AG04449 (cell line): ENCODE results near the gene ICAM1.

Experiments
- CTCF ChIA-PET: fragments of 350-600 bp; formaldehyde crosslinking; extraction: SDS; loops from one replicate; lab custom pipeline; 2021; ENCODE audit warnings: antibody characterized with exemption; lab: Yijun Ruan, JAX
- POLR2A ChIA-PET: fragments of 400-600, 350-600 bp; formaldehyde crosslinking; extraction: SDS; loops from one replicate; lab custom pipeline; 2020; ENCODE audit warnings: antibody characterized with exemption, inconsistent platforms; lab: Yijun Ruan, JAX
- DNase-seq: peaks from one replicate; pipeline ENCODE4 v3.0.0-alpha.2; 2010; ENCODE audit warnings: low read depth, low spot score
- H3K4me3 ChIP-seq: 2 replicates; pipeline ENCODE4 v1.5.1; 2011; ENCODE audit warnings: low read depth, mild to moderate bottlenecking, control low read depth, low read length
- TF ChIP-seq, protein P1 (sequence below): IDR thresholded peaks from one replicate; pipeline ENCODE4 v1.5.1; 2011; ENCODE audit warnings: mild to moderate bottlenecking, moderate library complexity, low read length, control low read depth, inconsistent platforms; ENCODE audit not compliant: insufficient read depth; ENCODE audit errors: missing control alignments

Gene ICAM1

DNA sequence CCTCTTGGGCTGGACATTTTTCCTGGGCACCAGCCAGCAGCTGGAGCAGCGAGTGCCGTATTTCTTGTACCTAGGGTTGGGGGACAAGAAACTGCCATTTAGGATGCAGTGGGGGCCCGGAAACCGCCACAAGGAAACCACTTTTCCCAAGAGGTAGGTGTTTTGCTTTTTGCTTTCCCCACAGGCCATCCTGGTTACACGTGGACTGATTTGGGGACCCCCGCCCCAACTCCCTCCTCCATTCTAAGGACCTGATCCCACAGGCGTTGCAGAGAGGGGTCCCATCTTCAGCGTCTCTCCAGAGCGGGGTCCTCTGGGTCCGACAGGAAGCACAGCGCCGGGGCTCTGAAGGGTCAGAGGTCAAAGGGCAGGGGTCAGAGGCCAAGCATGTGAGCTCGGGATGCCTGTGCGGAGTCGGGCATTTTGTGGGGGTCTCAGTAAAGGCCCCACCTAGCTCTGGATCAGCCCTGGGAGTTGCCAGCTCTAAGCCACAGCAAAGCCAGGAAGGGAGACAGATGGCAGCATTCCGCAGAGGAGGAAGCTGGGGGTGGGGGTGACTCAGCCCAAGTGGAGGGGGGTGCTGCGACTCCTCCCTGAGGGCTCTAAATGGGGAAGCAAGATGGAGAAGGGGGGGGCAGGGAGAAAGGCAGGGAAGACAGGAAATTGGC lies 34.4 kb downstream of the ICAM1 start:
- TF ChIP-seq, protein P1, sequence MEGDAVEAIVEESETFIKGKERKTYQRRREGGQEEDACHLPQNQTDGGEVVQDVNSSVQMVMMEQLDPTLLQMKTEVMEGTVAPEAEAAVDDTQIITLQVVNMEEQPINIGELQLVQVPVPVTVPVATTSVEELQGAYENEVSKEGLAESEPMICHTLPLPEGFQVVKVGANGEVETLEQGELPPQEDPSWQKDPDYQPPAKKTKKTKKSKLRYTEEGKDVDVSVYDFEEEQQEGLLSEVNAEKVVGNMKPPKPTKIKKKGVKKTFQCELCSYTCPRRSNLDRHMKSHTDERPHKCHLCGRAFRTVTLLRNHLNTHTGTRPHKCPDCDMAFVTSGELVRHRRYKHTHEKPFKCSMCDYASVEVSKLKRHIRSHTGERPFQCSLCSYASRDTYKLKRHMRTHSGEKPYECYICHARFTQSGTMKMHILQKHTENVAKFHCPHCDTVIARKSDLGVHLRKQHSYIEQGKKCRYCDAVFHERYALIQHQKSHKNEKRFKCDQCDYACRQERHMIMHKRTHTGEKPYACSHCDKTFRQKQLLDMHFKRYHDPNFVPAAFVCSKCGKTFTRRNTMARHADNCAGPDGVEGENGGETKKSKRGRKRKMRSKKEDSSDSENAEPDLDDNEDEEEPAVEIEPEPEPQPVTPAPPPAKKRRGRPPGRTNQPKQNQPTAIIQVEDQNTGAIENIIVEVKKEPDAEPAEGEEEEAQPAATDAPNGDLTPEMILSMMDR, result no peak
- DNase-seq, result no peak
- no peak overlapping the region for H3K4me3 ChIP-seq
- ChIA-PET CTCF (interaction anchor here (0.9 to 1.9 kb wide), 11 partner anchors 9 to 113 kb away, joined by 3 to 10 read pairs (median 4); partner anchors contain the start of gene ICAM1), POLR2A (interaction anchor here (0.6 to 2.4 kb wide), 4 partner anchors 13 to 35 kb away, joined by 3 to 15 read pairs (median 4); partner anchors contain the start of genes ICAM1 and ICAM5)

DNA sequence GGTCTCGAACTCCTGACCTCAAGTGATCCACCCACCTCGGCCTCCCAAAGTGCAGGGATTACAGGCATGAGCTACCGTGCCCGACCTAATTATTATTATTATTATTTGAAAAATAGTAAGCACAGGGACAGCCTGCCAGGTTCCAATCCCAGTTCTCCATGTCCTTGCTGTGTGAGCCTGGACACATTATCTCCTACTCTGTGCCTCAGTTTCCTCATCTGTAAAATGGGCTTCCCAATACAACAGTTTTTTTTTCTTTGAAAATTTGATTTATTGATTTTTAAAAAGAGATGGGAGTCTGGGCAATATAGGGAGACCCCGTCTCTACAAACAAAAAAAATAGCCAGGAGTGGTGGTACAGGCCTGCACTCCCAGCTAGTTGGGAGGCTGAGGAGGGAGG lies 35.4 kb downstream of the ICAM1 start:
- H3K4me3 ChIP-seq, result no peak overlapping the region
- TF ChIP-seq, protein P1, result no peak
- ChIA-PET CTCF (interaction anchor here (1.0 to 1.9 kb wide), 5 partner anchors 14 to 84 kb away, joined by 3 to 6 read pairs (median 4); partner anchors contain the start of gene ICAM1), POLR2A (interaction anchor here (1.1 to 2.4 kb wide), 3 partner anchors 14 to 17 kb away, joined by 3 to 15 read pairs (median 4); partner anchors contain the start of gene ICAM5)
- DNase-seq, result no peak

DNA sequence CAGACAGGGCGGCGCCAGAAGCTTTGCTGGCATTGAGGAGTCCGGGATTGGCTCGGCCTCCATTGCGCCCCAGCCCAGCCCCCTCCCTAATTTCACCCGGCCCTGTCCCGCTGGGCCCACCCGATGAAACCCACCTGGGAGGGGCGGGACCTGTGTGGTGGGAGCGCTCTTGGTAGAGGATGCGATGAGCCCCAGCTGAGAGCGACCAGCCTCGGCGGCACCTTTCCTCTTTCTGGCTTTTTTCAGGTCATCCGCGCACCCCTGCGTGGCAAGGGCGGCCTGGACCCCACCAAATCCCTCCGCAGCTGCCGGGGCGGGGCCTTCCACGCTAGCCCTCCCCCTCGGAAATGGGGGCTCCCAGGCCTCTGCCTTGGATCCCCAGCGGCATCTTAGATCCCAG lies 38.5 kb downstream of the ICAM1 start, which contains the start of gene ZGLP1:
TSS of gene ZGLP1 (minus strand) at position 393 of the 400 bp plus-strand sequence.
- no peak for DNase-seq
- TF ChIP-seq, protein P1, result no peak
- POLR2A ChIA-PET, result interaction anchor here (0.8 kb wide), 1 partner anchor 21 kb away, joined by 5 read pairs; no protein-coding TSS in a partner anchor
- CTCF ChIA-PET, result no interaction called here
- H3K4me3 ChIP-seq, result no peak within 1 kb of the TSS

DNA sequence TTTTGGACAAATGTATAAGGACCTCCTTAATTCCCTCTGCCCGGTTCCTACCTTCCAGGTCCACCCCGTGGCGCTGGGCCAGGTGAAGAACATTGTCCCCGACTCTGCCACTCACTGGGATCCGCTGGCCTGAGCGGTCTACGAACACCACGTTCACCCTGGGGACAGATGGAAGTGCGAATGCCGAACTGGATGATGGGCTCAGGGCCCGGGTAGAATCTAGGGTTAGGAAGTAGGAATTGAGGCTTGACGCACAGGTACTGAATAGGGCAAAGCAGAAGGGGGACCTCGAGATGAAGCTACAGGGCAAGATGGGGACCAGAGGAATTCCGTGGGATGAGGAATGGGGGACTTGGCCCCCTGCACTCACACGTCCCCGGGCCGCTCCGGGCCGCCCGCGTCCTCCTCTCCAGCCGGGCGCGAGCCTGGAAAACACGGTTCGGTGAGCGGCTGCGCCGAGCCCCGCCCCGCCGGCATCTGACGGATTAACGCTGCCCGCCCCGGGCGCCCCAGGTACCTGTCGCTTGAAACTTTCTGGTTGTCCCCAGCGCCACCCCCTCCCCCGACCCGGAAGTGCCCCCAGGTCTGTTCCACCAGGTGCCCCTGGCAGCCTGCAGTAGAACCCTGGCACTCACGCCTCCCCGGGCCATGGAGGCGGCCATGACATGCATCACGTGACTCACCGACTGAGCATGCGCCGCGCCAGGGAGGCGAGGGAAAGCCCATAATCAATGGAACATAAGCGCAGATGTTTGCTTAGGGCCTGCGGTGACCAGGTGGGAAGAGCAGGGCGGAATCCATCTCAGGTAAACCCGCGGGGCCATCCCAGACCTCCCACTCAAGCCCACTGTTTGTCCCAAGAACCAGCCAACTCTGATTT lies 44.7 kb downstream of the ICAM1 start, which contains the start of gene FDX2:
TSS of gene FDX2 (minus strand) at position 681 of the 880 bp plus-strand sequence. CDS start at position 662, 19 bp downstream.
- DNase-seq, result no peak
- CTCF ChIA-PET, result interaction anchor here (0.7 to 2.2 kb wide), 6 partner anchors 10 to 101 kb away, joined by 3 to 10 read pairs (median 6); no protein-coding TSS in a partner anchor
- peak within 1 kb of the TSS; percentile 80 for H3K4me3 ChIP-seq
- POLR2A ChIA-PET, result no interaction called here
- TF ChIP-seq, protein P1, result no peak

DNA sequence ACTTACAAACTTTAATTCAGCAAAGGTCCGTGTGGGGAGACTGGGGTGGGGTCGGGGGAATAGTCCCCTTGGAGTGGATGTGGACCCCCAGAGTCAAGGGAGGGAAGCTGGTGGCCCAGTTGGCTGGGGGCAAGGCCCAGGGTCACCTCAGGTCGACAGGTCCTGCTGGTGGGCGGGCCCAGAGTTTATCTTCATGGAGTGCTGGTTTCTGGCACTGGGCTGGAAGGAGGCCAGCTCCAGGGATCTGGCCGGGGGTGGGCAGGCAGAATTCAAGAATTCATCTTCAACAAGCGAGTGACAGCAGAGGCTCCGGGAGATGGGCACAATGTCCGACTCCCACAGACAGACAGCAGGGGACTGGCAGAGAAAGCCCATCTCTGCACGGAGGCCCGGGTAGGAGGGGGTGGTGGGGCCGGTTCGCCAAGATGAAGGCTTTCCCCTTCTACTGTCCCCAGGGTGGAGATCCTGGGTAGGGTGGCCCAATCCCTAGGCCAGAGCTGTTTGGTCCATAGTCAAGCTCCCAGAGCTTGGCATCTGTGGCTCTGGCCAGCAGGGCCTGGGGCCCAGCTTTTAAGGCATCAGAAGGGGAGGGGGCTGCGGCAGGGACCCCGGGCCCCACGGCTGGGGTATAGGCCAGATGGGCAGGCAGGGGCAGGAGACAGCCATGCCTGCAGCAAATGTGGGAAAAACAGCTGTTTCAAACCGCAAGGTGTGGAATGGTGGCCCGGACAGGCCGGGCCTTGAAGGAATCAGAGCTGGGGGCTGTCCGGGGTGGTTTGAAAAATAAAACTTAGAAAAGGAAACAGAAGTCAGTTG lies 45.5 kb downstream of the ICAM1 start:
- TF ChIP-seq, protein P1, result no peak
- H3K4me3 ChIP-seq, result no peak overlapping the region
- CTCF ChIA-PET, result interaction anchor here (1.7 kb wide), 1 partner anchor 72 kb away, joined by 6 read pairs; no protein-coding TSS in a partner anchor

More for the DNA sequence above, 45.5 kb downstream of the ICAM1 start:
- POLR2A ChIA-PET, result interaction anchor here (0.8 kb wide), 1 partner anchor 64 kb away, joined by 4 read pairs; the partner anchor contains the start of gene TYK2
- DNase-seq, result no peak
